GM23248 (cell line): ENCODE results near the gene AOPEP. TPM values are rescaled to one million over a fixed set of nuclear protein-coding genes. Genes with fewer than 3 reads are reported as not detected.
A peak's percentile ranks its signal among the peaks of the same experiment; 100 is the strongest.

Experiments used
- DNase-seq: peaks from one replicate; pipeline ENCODE4 v3.0.0-alpha.2; 2015
- H2AFZ ChIP-seq: fragments of 200-600 bp; sonication (generic); 2 replicates; pipeline ENCODE4 v1.6.1; 2016; ENCODE audit warnings: antibody characterized with exemption
- H3F3A ChIP-seq: fragments of 200-600 bp; sonication (generic); 2 replicates; pipeline ENCODE4 v1.6.1; 2016; ENCODE audit warnings: mild to moderate bottlenecking, antibody characterized with exemption, mixed run types; ENCODE audit not compliant: insufficient read depth
- H3K27ac ChIP-seq: fragments of 200-600 bp; sonication (generic); 2 replicates; pipeline ENCODE4 v1.5.1; 2016; ENCODE audit warnings: mild to moderate bottlenecking
- H3K27me3 ChIP-seq: fragments of 200-600 bp; sonication (generic); replicated peaks from 2 replicates; pipeline ENCODE4 v1.6.1; 2016; ENCODE audit warnings: mild to moderate bottlenecking; ENCODE audit not compliant: insufficient read depth
- H3K36me3 ChIP-seq: fragments of 200-600 bp; sonication (generic); 2 replicates; pipeline ENCODE4 v1.6.1; 2016; ENCODE audit warnings: low read depth, mild to moderate bottlenecking
- H3K4me1 ChIP-seq: fragments of 200-600 bp; sonication (generic); 2 replicates; pipeline ENCODE4 v1.6.1; 2016; ENCODE audit warnings: mild to moderate bottlenecking; ENCODE audit not compliant: insufficient read depth
- H3K4me2 ChIP-seq: fragments of 200-600 bp; sonication (generic); one replicate; pipeline ENCODE4 v1.6.1; 2016; ENCODE audit warnings: mild to moderate bottlenecking; ENCODE audit not compliant: unreplicated experiment
- H3K4me3 ChIP-seq: fragments of 200-600 bp; sonication (generic); 2 replicates; pipeline ENCODE4 v1.5.1; 2016; ENCODE audit warnings: mild to moderate bottlenecking
- H3K79me2 ChIP-seq: fragments of 200-600 bp; sonication (generic); 2 replicates; pipeline ENCODE4 v1.6.1; 2016; ENCODE audit warnings: mild to moderate bottlenecking; ENCODE audit not compliant: insufficient read depth
- H3K9ac ChIP-seq: fragments of 200-600 bp; sonication (generic); 2 replicates; pipeline ENCODE4 v1.6.1; 2016; ENCODE audit warnings: mild to moderate bottlenecking
- H3K9me2 ChIP-seq: fragments of 200-600 bp; sonication (generic); 2 replicates; pipeline ENCODE4 v1.6.1; 2016; ENCODE audit warnings: mixed run types, mild to moderate bottlenecking, moderate library complexity; ENCODE audit not compliant: insufficient read depth
- H3K9me3 ChIP-seq: fragments of 200-600 bp; sonication (generic); one replicate; pipeline ENCODE4 v1.6.1; 2017; ENCODE audit warnings: low read depth
- H4K20me1 ChIP-seq: fragments of 200-600 bp; sonication (generic); 2 replicates; pipeline ENCODE4 v1.6.0; 2016; ENCODE audit not compliant: insufficient read depth
- EZH2 ChIP-seq: fragments of 200-600 bp; sonication (generic); IDR thresholded peaks from 2 replicates; pipeline ENCODE4 v1.6.1; 2018; ENCODE audit warnings: antibody characterized with exemption, mild to moderate bottlenecking; ENCODE audit not compliant: insufficient read depth, poor library complexity, severe bottlenecking
- EZH2phosphoT487 ChIP-seq: fragments of 200-600 bp; sonication (generic); IDR thresholded peaks from 2 replicates; pipeline ENCODE4 v1.6.1; 2018; ENCODE audit warnings: antibody characterized with exemption, moderate library complexity, mild to moderate bottlenecking, low read depth; ENCODE audit not compliant: insufficient read depth
- WGBS, 2 experiments: methylation state at CpG; one replicate each; pipeline ENCODE4 v1.1.6; 2015 to 2017; ENCODE audit warnings: low lambda C conversion rate in 2 of 2, low coverage in 1 of 2; ENCODE audit errors: missing lambda C conversion rate in 2 of 2; 5-methylcytosine and 5-hydroxymethylcytosine counted together
- in situ Hi-C: fragments of 300-500 bp; cut with MboI; formaldehyde crosslinking; loops from 2 replicates; pipeline ENCODE4 v1.15.0; 2020
- polyA plus RNA-seq: library from polyadenylated mRNA; unstranded; fragments of >200 nt; fragmentation: Nextera tagmentation; extraction: Ambion mirVana; gene quantifications from 2 replicates; pipeline ENCODE4 v1.2.1, GENCODE V29; 2016
- total RNA-seq: library from RNA; depleted of rRNA; stranded (reverse); fragments of >200 nt; shearing (Covaris generic); gene quantifications from 2 replicates; pipeline ENCODE4 v1.2.3, GENCODE V29; 2014

The AOPEP gene
- total and polyA plus RNA-seq, 2 experiments from 2014 or later = 90.0 to 120 TPM

DNA sequence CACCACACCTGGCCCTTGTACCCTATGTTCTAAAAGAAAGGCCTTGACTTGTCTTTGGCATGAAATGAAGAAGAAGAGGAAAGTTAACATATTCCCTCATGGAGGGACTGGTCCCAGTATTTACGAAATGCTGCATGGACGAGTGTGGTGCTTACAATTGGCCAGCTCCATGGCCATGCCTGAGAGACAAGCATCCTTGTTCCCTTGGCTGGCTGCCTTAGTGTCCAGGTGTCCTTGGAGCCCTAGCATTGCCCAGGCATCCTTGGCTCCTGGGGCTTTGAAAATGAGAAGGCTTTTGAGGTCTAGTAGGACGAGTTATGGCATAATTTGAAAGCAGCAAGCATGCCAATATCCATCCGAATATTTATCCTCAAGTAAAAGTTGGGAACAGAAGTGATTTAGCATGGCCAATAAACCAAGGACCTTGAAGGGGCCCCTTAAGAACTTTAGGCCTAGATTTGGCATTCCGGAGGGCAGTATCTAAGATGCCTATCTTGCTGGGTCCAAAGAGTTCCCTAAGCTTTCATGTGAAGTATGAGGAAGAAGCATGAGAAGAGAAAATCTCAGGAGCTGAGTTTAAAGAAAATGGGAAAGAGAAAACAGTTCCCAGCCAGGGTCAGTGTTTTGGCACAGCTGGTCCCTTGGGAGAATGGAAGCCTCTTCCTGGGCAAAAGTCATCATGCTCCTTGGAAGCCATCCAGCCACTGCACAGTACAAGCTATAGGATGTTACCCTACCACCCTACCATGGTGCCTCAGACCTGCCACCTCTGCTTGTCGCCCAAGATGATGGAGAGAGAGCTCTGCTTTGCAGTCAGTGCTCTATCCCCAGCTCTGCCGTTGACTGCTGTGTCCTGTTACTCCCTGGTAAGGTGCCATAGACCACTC lies 91.0 kb downstream of the AOPEP start:
- Histone ChIP-seq H3K36me3 (no peaks in the 10 kb centered on the region), H3F3A (0 out of 2 replicates have a peak, but pooled peaks cover 3% of the 10 kb centered on the region), H4K20me1 (no peaks in the 10 kb centered on the region), H3K4me3 (no peak overlapping the region), H3K4me1 (peaks cover 31% of the 10 kb centered on the region), H3K27ac (no peak overlapping the region), H2AFZ (no peak overlapping the region), H3K9me2 (no peaks in the 10 kb centered on the region), H3K9me3 (no peaks in the 10 kb centered on the region), H3K9ac (no peak overlapping the region), H3K4me2 (peak overlapping the region; percentile 21), H3K27me3 (no peaks in the 10 kb centered on the region), H3K79me2 (no peaks in the 10 kb centered on the region)
- in situ Hi-C loops = no loop called here
- no peak for DNase-seq
- TF ChIP-seq EZH2 (no peak), EZH2phosphoT487 (no peak)
- 78 to 89% methylated on average over 6 to 7 of the region's 7 CpGs for WGBS, 2 experiments

DNA sequence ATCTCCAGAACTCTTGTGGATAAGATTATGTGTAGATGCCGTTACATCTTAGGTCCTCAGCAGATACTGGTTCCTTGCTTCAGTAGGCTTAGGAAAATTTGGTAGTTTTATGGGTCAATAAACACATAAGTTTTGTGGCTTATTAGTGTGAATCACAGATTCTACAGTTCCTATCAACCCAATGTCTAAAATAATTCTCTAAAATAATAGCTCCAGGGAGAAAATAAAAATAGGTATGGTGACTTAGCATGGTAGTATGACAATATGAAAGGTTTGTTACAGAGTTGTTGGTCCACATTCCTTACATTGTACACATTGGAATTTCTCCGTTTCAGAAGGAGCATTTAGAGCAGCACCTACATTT lies 91.7 kb downstream of the AOPEP start:
- TF ChIP-seq EZH2 = no peak
- TF ChIP-seq EZH2phosphoT487 = no peak
- Histone ChIP-seq H3K9me2 (no peaks in the 10 kb centered on the region), H3K36me3 (no peaks in the 10 kb centered on the region), H3K79me2 (no peaks in the 10 kb centered on the region), H2AFZ (no peak overlapping the region), H3K9ac (no peak overlapping the region), H3K27me3 (no peaks in the 10 kb centered on the region), H3K9me3 (no peaks in the 10 kb centered on the region), H3K4me3 (no peak overlapping the region), H4K20me1 (no peaks in the 10 kb centered on the region), H3K4me2 (peak overlapping the region; percentile 21), H3K4me1 (peaks cover 30% of the 10 kb centered on the region), H3K27ac (no peak overlapping the region), H3F3A (0 out of 2 replicates have a peak, but pooled peaks cover 6% of the 10 kb centered on the region)
- no peak for DNase-seq
- in situ Hi-C loops = no loop called here
- WGBS, 2 experiments = 78 to 80% methylated on average over 2 of the region's 2 CpGs

DNA sequence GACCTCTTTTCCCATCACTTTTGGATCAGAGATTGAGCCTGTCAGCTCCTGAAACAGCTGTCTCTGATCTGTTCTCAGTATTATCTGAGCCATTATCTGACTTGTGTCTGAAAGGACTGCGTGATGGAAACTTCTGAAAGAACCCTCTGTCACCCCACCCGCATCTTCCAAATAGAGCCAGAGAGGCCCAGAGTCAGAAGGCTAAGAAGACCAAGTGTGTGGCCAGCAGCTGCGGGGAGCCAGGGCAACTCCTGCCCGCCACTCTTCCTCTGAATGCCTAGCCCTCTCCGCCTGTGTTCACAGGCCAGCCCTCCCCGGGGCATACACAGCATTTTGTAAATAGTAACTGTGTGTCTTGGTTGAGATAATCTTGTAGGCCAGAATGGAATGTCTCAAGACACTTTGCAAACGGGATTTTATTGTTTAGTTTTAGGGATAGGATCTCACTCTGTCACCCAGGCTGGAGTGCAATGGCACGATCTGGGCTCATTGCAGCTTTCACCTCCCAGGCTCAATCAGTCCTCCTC lies 92.7 kb downstream of the AOPEP start:
- in situ Hi-C loops = no loop called here
- no peak overlapping the region for H2AFZ ChIP-seq
- 0 out of 2 replicates have a peak, but pooled peaks cover 6% of the 10 kb centered on the region for H3F3A ChIP-seq
- no peaks in the 10 kb centered on the region for H3K9me3 ChIP-seq
- WGBS, 2 experiments = 61 to 63% methylated on average over 8 of the region's 8 CpGs
- H3K27me3 ChIP-seq = no peaks in the 10 kb centered on the region
- no peaks in the 10 kb centered on the region for H4K20me1 ChIP-seq
- no peaks in the 10 kb centered on the region for H3K79me2 ChIP-seq
- no peak for DNase-seq
- H3K36me3 ChIP-seq = no peaks in the 10 kb centered on the region
- H3K4me3 ChIP-seq = no peak overlapping the region
- H3K27ac ChIP-seq = no peak overlapping the region
- H3K4me1 ChIP-seq = peaks cover 26% of the 10 kb centered on the region
- no peak overlapping the region for H3K9ac ChIP-seq
- TF ChIP-seq EZH2phosphoT487 (no peak), EZH2 (no peak)
- H3K9me2 ChIP-seq = no peaks in the 10 kb centered on the region
- H3K4me2 ChIP-seq = no peak overlapping the region

DNA sequence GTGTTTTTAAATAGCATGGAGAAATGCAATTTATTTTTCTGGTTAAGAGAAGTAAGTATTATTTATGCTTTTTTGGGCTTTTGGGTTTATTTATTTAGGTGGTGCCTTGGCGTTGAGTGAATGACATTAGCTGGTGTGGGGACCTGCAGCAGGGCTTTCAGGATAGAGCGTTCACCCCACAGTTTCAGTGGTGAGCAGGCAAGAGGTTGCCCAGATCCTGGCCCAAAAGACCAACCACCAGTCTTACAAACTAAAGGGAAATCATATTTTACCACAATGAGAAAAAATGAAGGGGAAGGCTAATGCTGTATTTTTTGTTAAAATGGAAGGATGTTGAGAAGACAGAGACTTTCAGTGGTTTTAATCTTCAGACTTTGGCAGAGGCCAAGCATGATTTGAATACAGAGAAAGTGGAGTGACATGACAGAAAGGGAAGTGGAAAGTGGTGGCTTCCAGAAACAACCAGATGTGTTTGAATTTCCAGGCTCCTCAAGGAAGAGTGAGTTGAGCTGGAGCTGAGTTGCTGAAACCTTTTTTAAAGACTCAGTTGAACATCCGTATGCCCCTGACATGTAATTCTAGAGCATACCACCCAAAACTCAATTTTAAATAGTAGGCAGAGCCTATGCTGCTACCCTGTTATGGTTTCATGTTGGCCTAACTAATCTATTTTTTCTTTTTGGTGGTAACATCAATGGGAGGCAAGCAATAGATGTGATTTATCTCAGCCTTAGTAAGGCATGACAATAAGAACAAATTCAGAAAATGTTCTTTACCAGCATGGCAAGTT lies 94.8 kb downstream of the AOPEP start:
- no peaks in the 10 kb centered on the region for H3K36me3 ChIP-seq
- no peak for TF ChIP-seq EZH2phosphoT487
- TF ChIP-seq EZH2 = no peak
- H3K4me2 ChIP-seq = no peak overlapping the region
- no peaks in the 10 kb centered on the region for H4K20me1 ChIP-seq
- H3K79me2 ChIP-seq = no peaks in the 10 kb centered on the region
- in situ Hi-C loops = no loop called here
- H3K27me3 ChIP-seq = no peaks in the 10 kb centered on the region
- no peaks in the 10 kb centered on the region for H3K9me2 ChIP-seq
- 78 to 83% methylated on average over 3 of the region's 3 CpGs for WGBS, 2 experiments
- H2AFZ ChIP-seq = no peak overlapping the region
- peaks cover 29% of the 10 kb centered on the region for H3K4me1 ChIP-seq
- DNase-seq = no peak
- no peak overlapping the region for H3K9ac ChIP-seq
- no peaks in the 10 kb centered on the region for H3K9me3 ChIP-seq
- 0 out of 2 replicates have a peak, but pooled peaks cover 6% of the 10 kb centered on the region for H3F3A ChIP-seq
- H3K4me3 ChIP-seq = no peak overlapping the region
- H3K27ac ChIP-seq = no peak overlapping the region
